ENCODE measurements around the gene DLX1.

- no peak for TF ChIP-seq CTCF (IDR thresholded peaks at IDR 0.05 in 2 of 3, conservative IDR thresholded peaks at IDR 0.05 in 1 of 3; ENCODE audit: borderline replicate concordance in 1 of 3, insufficient read depth in 1 of 3, low read depth in 2 of 3, low read length in 2 of 3)
- no peak for TF ChIP-seq POLR2A (IDR thresholded peaks at IDR 0.05; ENCODE audit: borderline replicate concordance, extremely low read depth, insufficient read depth, insufficient read length)
- no peak for TF ChIP-seq ELF1 (IDR thresholded peaks at IDR 0.05; ENCODE audit: borderline replicate concordance, low read depth)
Observed at GRCh38 chr2:172086241-172087206, 1.2 kb downstream of the DLX1 start.
